GM19043 (cell line): ENCODE results near the gene BDKRB1.

ENCODE experiments used
- ATAC-seq: cut with Tn5 transposase; IDR thresholded peaks from one replicate; pipeline ENCODE4 v1.9.1; 2021; ENCODE audit warnings: low read depth; ENCODE audit not compliant: unreplicated experiment

The BDKRB1 gene

GRCh38 chr14:96255501-96256366 lies at the start of gene BDKRB1:
Gene BDKRB1, plus strand, starts transcription at chr14:96256210. Its CDS starts 7,473 bp downstream, at chr14:96263683.
- no peak for ATAC-seq

- ATAC-seq, result no peak
Observed at GRCh38 chr14:96206461-96206860, 49.5 kb upstream of the BDKRB1 start.

- no peak for ATAC-seq
Observed at GRCh38 chr14:96207686-96208085, 48.3 kb upstream of the BDKRB1 start.

- ATAC-seq, result no peak
Observed at GRCh38 chr14:96208739-96209138, 47.3 kb upstream of the BDKRB1 start.

GRCh38 chr14:96212140-96212539 lies 43.9 kb upstream of the BDKRB1 start:
- no peak for ATAC-seq

GRCh38 chr14:96212896-96213295 lies 43.1 kb upstream of the BDKRB1 start:
- ATAC-seq, result no peak

GRCh38 chr14:96213871-96214465 lies 42.0 kb upstream of the BDKRB1 start:
- ATAC-seq, result no peak

GRCh38 chr14:96214793-96215192 lies 41.2 kb upstream of the BDKRB1 start:
- no peak for ATAC-seq

GRCh38 chr14:96215452-96216244 lies 40.4 kb upstream of the BDKRB1 start:
- ATAC-seq, result no peak

GRCh38 chr14:96216627-96217026 lies 39.4 kb upstream of the BDKRB1 start:
- no peak for ATAC-seq

GRCh38 chr14:96217376-96217913 lies 38.6 kb upstream of the BDKRB1 start:
- ATAC-seq, result no peak

- ATAC-seq, result no peak
Observed at GRCh38 chr14:96221109-96221650, 34.8 kb upstream of the BDKRB1 start.

- ATAC-seq, result no peak
Observed at GRCh38 chr14:96221841-96222240, 34.2 kb upstream of the BDKRB1 start.

GRCh38 chr14:96224480-96225096 lies 31.4 kb upstream of the BDKRB1 start:
- no peak for ATAC-seq

GRCh38 chr14:96225213-96225612 lies 30.8 kb upstream of the BDKRB1 start:
- ATAC-seq, result no peak

GRCh38 chr14:96225745-96226151 lies 30.3 kb upstream of the BDKRB1 start:
- no peak for ATAC-seq

- no peak for ATAC-seq
Observed at GRCh38 chr14:96227428-96227827, 28.6 kb upstream of the BDKRB1 start.

GRCh38 chr14:96229315-96229714 lies 26.7 kb upstream of the BDKRB1 start:
- ATAC-seq, result no peak

- ATAC-seq, result no peak
Observed at GRCh38 chr14:96231056-96231455, 25.0 kb upstream of the BDKRB1 start.

GRCh38 chr14:96231526-96232130 lies 24.4 kb upstream of the BDKRB1 start:
- ATAC-seq, result no peak
